HepG2 (cell line): ENCODE results near the gene KRI1. TPM values are rescaled to one million over a fixed set of nuclear protein-coding genes. Genes with fewer than 3 reads are reported as not detected.

ENCODE experiments used
- HCFC1 ChIP-seq: fragments of 150-350 bp; IDR thresholded peaks from 2 replicates; pipeline ENCODE4 v1.6.1; 2014; ENCODE audit warnings: low read depth, low read length
- HNF1B ChIP-seq: sonication (generic); formaldehyde crosslinking; IDR thresholded peaks from 2 replicates; pipeline ENCODE4 v1.5.1; 2020; ENCODE audit warnings: mild to moderate bottlenecking, moderate library complexity, missing genetic modification reagents
- KLF15 ChIP-seq: sonication (generic); formaldehyde crosslinking; IDR thresholded peaks from 2 replicates; pipeline ENCODE4 v1.8.1; 2023; ENCODE audit warnings: borderline replicate concordance, mild to moderate bottlenecking, inconsistent platforms, missing genetic modification reagents, mixed read lengths
- LCORL ChIP-seq, 2 experiments: fragments of 450-650 bp in 1 of 2; sonication (generic) in 1 of 2; formaldehyde crosslinking in 1 of 2; IDR thresholded peaks; 2 replicates each; pipeline versions ENCODE4 v1.5.0 to v1.6.1; 2017 to 2020; ENCODE audit warnings: antibody characterized with exemption in 1 of 2, missing genetic modification reagents in 1 of 2
- MAFF ChIP-seq: IDR thresholded peaks from 2 replicates; pipeline ENCODE4 v1.6.1; 2011; ENCODE audit warnings: low read depth, low read length, improper control_type of control experiment
- NFKB2 ChIP-seq: sonication (generic); formaldehyde crosslinking; IDR thresholded peaks from 2 replicates; pipeline ENCODE4 v1.4.0; 2020; ENCODE audit warnings: missing genetic modification reagents, borderline replicate concordance
- NONO ChIP-seq, 2 experiments: fragments of 450-650 bp in 1 of 2; sonication (generic) in 1 of 2; formaldehyde crosslinking in 1 of 2; IDR thresholded peaks in 1 of 2; conservative IDR thresholded peaks in 1 of 2; 2 replicates each; pipeline versions ENCODE4 v1.6.1 to v1.8.0; 2017 to 2022; ENCODE audit warnings: mild to moderate bottlenecking in 1 of 2, missing genetic modification reagents in 1 of 2, moderate library complexity in 1 of 2
- NR0B2 ChIP-seq: sonication (generic); formaldehyde crosslinking; IDR thresholded peaks from 2 replicates; pipeline ENCODE4 v1.4.0; 2020; ENCODE audit warnings: mild to moderate bottlenecking, missing genetic modification reagents
- PCBP1 ChIP-seq: fragments of 200-400 bp; formaldehyde crosslinking; IDR thresholded peaks from 2 replicates; pipeline ENCODE4 v1.6.1; 2017; ENCODE audit warnings: mild to moderate bottlenecking, low read depth, low read length, borderline replicate concordance
- SP1 ChIP-seq, 2 experiments: fragments of 450-650 bp in 1 of 2; sonication (generic) in 1 of 2; formaldehyde crosslinking in 1 of 2; IDR thresholded peaks; 2 replicates each; pipeline versions ENCODE4 v1.4.0 to v1.6.1; 2016 to 2020; ENCODE audit warnings: missing genetic modification reagents in 1 of 2
- ZNF230 ChIP-seq: sonication (generic); formaldehyde crosslinking; IDR thresholded peaks from 2 replicates; pipeline ENCODE4 v1.4.0; 2020; ENCODE audit warnings: mild to moderate bottlenecking, missing genetic modification reagents
- ZNF234 ChIP-seq: sonication (generic); formaldehyde crosslinking; conservative IDR thresholded peaks from 2 replicates; pipeline ENCODE4 v1.5.1; 2020; ENCODE audit warnings: mild to moderate bottlenecking, missing genetic modification reagents
- ZNF276 ChIP-seq: sonication (generic); formaldehyde crosslinking; IDR thresholded peaks from 2 replicates; pipeline ENCODE4 v1.4.0; 2020; ENCODE audit warnings: mild to moderate bottlenecking, low read depth, missing genetic modification reagents
- ZNF296 ChIP-seq: sonication (generic); formaldehyde crosslinking; conservative IDR thresholded peaks from 2 replicates; pipeline ENCODE4 v1.5.0; 2020; ENCODE audit warnings: mild to moderate bottlenecking, missing genetic modification reagents
- ZNF432 ChIP-seq: sonication (generic); formaldehyde crosslinking; IDR thresholded peaks from 2 replicates; pipeline ENCODE4 v1.5.0; 2020; ENCODE audit warnings: missing genetic modification reagents, mild to moderate bottlenecking, borderline replicate concordance
- ZNF614 ChIP-seq: IDR thresholded peaks from 2 replicates; pipeline ENCODE4 v1.6.1; 2018; ENCODE audit warnings: missing biosample characterization, missing genetic modification reagents, inconsistent platforms, borderline replicate concordance
- ZNF740 ChIP-seq: sonication (generic); formaldehyde crosslinking; IDR thresholded peaks from 2 replicates; pipeline ENCODE4 v1.4.0; 2020; ENCODE audit warnings: missing genetic modification reagents
- ZNF749 ChIP-seq: sonication (generic); formaldehyde crosslinking; IDR thresholded peaks from 2 replicates; pipeline ENCODE4 v1.8.0; 2022; ENCODE audit warnings: mild to moderate bottlenecking, missing genetic modification reagents, moderate library complexity, borderline replicate concordance
- polyA plus RNA-seq, 8 experiments: library from polyadenylated mRNA; depleted of rRNA in 3 of 8; stranded (reverse) in 7 of 8; unstranded in 1 of 8; fragments of >200 nt; fragmentation: Illumina TruSeq in 4 of 8; extraction: Trizol in 4 of 8; gene quantifications; 2 replicates each; pipeline versions ENCODE4 v1.2.1 to v1.2.3, GENCODE V29; 2011 to 2016; ENCODE audit warnings: low read depth in 4 of 8, missing spikeins in 1 of 8, mixed read lengths in 1 of 8; ENCODE audit not compliant: insufficient read depth in 1 of 8
- total RNA-seq, 5 experiments: library from RNA; depleted of rRNA; stranded (reverse); fragments of >200 nt; fragmentation: Illumina TruSeq; extraction: Trizol; gene quantifications; 2 replicates each; pipeline ENCODE4 v1.2.3, GENCODE V29; 2016; ENCODE audit warnings: low read depth in 1 of 5
- TF ChIP-seq, protein P1 (sequence below): fragments of 450-650 bp; IDR thresholded peaks from 2 replicates; pipeline ENCODE4 v1.6.1; 2017; ENCODE audit warnings: mild to moderate bottlenecking
- TF ChIP-seq, protein P2 (sequence below): IDR thresholded peaks from 2 replicates; pipeline ENCODE4 v1.6.1; 2016; ENCODE audit warnings: low read depth, borderline replicate concordance

Gene KRI1
- total and polyA plus RNA-seq, 2 of the 13 experiments (the other 11 are each of a cell fraction or from before 2014, with no cell fraction given): 9.1 to 11.7 TPM

DNA sequence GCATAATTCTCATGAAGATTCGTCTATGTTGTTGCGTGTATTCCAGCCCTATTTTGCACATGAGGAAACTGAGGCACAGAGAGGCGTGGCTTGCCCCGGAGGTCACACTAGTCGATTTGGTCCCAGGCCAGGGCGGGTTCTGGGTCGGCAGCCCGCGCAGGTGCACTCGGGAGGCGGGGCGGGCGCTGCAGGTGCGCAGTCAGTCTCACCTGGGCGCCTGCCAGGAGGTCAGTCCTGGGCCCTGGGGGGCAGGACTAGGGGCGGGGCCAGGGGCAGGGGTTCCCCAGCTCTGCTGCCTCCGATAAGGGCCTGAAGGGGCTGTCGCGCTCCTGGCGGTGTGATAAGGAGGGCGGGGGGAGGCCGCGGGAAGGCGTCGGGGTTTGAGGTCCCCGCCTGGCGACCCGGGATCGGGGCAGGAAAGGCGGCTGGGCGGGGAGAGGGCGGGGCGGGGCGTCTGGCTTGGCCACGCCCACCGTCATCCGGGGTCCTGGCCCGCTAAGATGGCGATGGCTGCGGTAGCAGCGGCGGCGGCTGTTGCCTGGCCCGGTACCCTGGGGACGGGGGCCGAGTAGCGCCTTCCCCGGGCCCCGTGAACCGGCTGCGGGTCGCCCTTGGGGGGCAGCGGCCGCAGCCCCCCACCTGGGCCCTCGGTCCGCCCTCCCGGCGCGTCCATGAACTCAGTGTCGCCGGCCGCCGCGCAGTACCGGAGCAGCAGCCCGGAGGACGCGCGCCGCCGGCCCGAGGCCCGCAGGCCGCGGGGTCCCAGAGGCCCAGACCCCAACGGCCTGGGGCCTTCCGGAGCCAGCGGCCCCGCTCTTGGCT lies 22.2 kb downstream of the KRI1 start, which contains the start of gene ATG4D (continued):
- TF ChIP-seq, protein P1, sequence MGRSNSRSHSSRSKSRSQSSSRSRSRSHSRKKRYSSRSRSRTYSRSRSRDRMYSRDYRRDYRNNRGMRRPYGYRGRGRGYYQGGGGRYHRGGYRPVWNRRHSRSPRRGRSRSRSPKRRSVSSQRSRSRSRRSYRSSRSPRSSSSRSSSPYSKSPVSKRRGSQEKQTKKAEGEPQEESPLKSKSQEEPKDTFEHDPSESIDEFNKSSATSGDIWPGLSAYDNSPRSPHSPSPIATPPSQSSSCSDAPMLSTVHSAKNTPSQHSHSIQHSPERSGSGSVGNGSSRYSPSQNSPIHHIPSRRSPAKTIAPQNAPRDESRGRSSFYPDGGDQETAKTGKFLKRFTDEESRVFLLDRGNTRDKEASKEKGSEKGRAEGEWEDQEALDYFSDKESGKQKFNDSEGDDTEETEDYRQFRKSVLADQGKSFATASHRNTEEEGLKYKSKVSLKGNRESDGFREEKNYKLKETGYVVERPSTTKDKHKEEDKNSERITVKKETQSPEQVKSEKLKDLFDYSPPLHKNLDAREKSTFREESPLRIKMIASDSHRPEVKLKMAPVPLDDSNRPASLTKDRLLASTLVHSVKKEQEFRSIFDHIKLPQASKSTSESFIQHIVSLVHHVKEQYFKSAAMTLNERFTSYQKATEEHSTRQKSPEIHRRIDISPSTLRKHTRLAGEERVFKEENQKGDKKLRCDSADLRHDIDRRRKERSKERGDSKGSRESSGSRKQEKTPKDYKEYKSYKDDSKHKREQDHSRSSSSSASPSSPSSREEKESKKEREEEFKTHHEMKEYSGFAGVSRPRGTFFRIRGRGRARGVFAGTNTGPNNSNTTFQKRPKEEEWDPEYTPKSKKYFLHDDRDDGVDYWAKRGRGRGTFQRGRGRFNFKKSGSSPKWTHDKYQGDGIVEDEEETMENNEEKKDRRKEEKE: no peak
- no peak for TF ChIP-seq NONO (IDR thresholded peaks at IDR 0.05)
- no peak; the same call in 1 of the 2 replicates for TF ChIP-seq NONO (CRISPR knock-in tag; conservative IDR thresholded peaks at IDR 0.05)
- no peak for TF ChIP-seq ZNF614 (CRISPR knock-in tag)
- no peak for TF ChIP-seq SP1 (IDR thresholded peaks at IDR 0.05)
- peak; percentile 65; the same call in 1 of the 2 replicates for TF ChIP-seq SP1 (CRISPR knock-in tag; IDR thresholded peaks at IDR 0.05)
- TF ChIP-seq KLF15: no peak
- no peak for TF ChIP-seq ZNF230 (CRISPR knock-in tag)
- no peak for TF ChIP-seq ZNF432 (CRISPR knock-in tag)
- no peak for TF ChIP-seq ZNF276 (CRISPR knock-in tag)
- no peak for TF ChIP-seq MAFF
- no peak for TF ChIP-seq HNF1B (CRISPR knock-in tag)
- TF ChIP-seq, protein P2, sequence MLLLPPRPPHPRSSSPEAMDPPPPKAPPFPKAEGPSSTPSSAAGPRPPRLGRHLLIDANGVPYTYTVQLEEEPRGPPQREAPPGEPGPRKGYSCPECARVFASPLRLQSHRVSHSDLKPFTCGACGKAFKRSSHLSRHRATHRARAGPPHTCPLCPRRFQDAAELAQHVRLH: no peak
- no peak for TF ChIP-seq ZNF234 (CRISPR knock-in tag)
- TF ChIP-seq ZNF749 (CRISPR knock-in tag): no peak
- no peak for TF ChIP-seq HCFC1
- no peak for TF ChIP-seq PCBP1
- TF ChIP-seq ZNF740 (CRISPR knock-in tag): no peak
- no peak for TF ChIP-seq ZNF296 (CRISPR knock-in tag)
- no peak for TF ChIP-seq NFKB2 (CRISPR knock-in tag)
- TF ChIP-seq NR0B2: no peak
- no peak for TF ChIP-seq LCORL (IDR thresholded peaks at IDR 0.05)
- peak; percentile 45; the same call in 1 of the 2 replicates for TF ChIP-seq LCORL (CRISPR knock-in tag; IDR thresholded peaks at IDR 0.05)
